Activated B cell treated with CpG ODN at 0.5 μM for 24 hours (primary cell): Measurements from ENCODE around the gene REELD1. TPM values are rescaled to one million over a fixed set of nuclear protein-coding genes. Genes with fewer than 3 reads are reported as not detected.

Experiments
- ATAC-seq: fragments of 200-7000 bp; cut with Tn5 transposase; one replicate; pipeline ENCODE4 v1.10.0; 2021; ENCODE audit warnings: low read depth, mild to moderate bottlenecking, moderate library complexity
- CTCF ChIA-PET: fragments of 350-600 bp; sonication (Branson Sonifier 250); formaldehyde crosslinking; loops from one replicate; lab custom pipeline; 2021; ENCODE audit warnings: antibody characterized with exemption; lab: Charles Lee
- POLR2A ChIA-PET: fragments of 350-600 bp; sonication (Branson Sonifier 250); formaldehyde crosslinking; loops from one replicate; lab custom pipeline; 2021; ENCODE audit warnings: antibody characterized with exemption; lab: Charles Lee
- DNase-seq: peaks from one replicate; pipeline ENCODE4 v3.0.0; 2022
- H3K27ac Mint-ChIP-seq: one replicate; pipeline ENCODE4 v1.8.0; 2020; ENCODE audit warnings: mixed read lengths
- H3K27me3 Mint-ChIP-seq: one replicate; pipeline ENCODE4 v1.8.0; 2021; ENCODE audit warnings: mixed read lengths
- H3K36me3 Mint-ChIP-seq: one replicate; pipeline ENCODE4 v1.8.0; 2021; ENCODE audit warnings: low read depth, mixed read lengths
- H3K4me1 Mint-ChIP-seq: one replicate; pipeline ENCODE4 v1.8.0; 2021; ENCODE audit warnings: mixed read lengths
- H3K4me3 Mint-ChIP-seq: one replicate; pipeline ENCODE4 v1.8.0; 2020; ENCODE audit warnings: mild to moderate bottlenecking, mixed read lengths
- H3K9me3 Mint-ChIP-seq: one replicate; pipeline ENCODE4 v1.8.0; 2020; ENCODE audit warnings: mixed read lengths
- CTCF ChIP-seq: fragments of 200-600 bp; IDR thresholded peaks from one replicate; pipeline ENCODE4 v1.8.0; 2022; ENCODE audit warnings: antibody characterized with exemption, mild to moderate bottlenecking
- intact Hi-C: fragments of 100-400 bp; cut with micrococcal nuclease; formaldehyde crosslinking; loops from one replicate; pipeline ENCODE4 v1.15.1; 2024
- total RNA-seq: library from RNA; stranded (reverse); gene quantifications from 2 replicates; pipeline ENCODE4 v1.2.3, GENCODE V29; 2022

The REELD1 gene
- total RNA-seq, 1 donor from 2014 or later, result 2.6 TPM

- DNase-seq, result no peak
- H3K36me3 Mint-ChIP-seq, result no peaks in the 10 kb centered on the region
- intact Hi-C loops, result no loop called here
- POLR2A ChIA-PET, result no interaction called here
- H3K9me3 Mint-ChIP-seq, result peaks cover 3% of the 10 kb centered on the region
- no peak for ATAC-seq
- CTCF ChIA-PET, result interaction anchor here (0.8 kb wide), 1 partner anchor 861 kb away, joined by 3 read pairs; no protein-coding TSS in a partner anchor
- no peak overlapping the region for H3K4me3 Mint-ChIP-seq
- TF ChIP-seq CTCF, result no peak
- H3K27ac Mint-ChIP-seq, result no peak overlapping the region
- no peaks in the 10 kb centered on the region for H3K27me3 Mint-ChIP-seq
- no peaks in the 10 kb centered on the region for H3K4me1 Mint-ChIP-seq
Observed at GRCh38 chr4:146235654-146236177, 21.4 kb downstream of the REELD1 start.

DNA sequence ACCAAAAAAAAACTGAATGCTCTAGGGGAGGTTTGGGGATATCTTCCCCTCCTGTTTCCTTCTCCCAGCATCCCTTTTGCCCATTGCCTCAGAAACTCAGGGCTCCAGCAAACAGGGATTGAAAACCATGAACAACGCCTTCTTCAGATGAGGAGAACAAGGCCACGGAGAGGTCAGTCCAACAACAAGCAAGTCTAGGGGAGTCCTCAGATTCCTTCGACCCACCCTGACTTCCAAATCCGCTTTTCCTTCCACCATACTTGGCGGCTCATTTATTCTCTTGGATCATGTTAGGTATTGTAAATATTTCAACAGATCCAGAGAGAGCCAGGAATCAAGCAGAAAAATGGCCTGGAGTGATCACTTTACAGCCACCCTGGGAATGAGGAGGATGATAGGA, 21.9 kb downstream of the REELD1 start:
- no peak for TF ChIP-seq CTCF
- H3K27ac Mint-ChIP-seq, result no peak overlapping the region

GRCh38 chr4:146237092-146237491, 22.8 kb downstream of the REELD1 start:
- H3K9me3 Mint-ChIP-seq, result no peaks in the 10 kb centered on the region
- H3K4me3 Mint-ChIP-seq, result no peak overlapping the region
- POLR2A ChIA-PET, result no interaction called here
- intact Hi-C loops, result no loop called here
- H3K27ac Mint-ChIP-seq, result no peak overlapping the region
- CTCF ChIA-PET, result no interaction called here
- ATAC-seq (no peak), DNase-seq (no peak)
- no peak for TF ChIP-seq CTCF
- H3K36me3 Mint-ChIP-seq, result no peaks in the 10 kb centered on the region
- H3K4me1 Mint-ChIP-seq, result peaks cover 3% of the 10 kb centered on the region
- no peaks in the 10 kb centered on the region for H3K27me3 Mint-ChIP-seq

More for the DNA sequence above, 21.9 kb downstream of the REELD1 start:
- CTCF ChIA-PET, result no interaction called here
- H3K9me3 Mint-ChIP-seq, result peaks cover 3% of the 10 kb centered on the region
- no peaks in the 10 kb centered on the region for H3K36me3 Mint-ChIP-seq
- no peak for ATAC-seq
- DNase-seq, result no peak
- H3K4me3 Mint-ChIP-seq, result no peak overlapping the region
- H3K4me1 Mint-ChIP-seq, result no peaks in the 10 kb centered on the region
- POLR2A ChIA-PET, result no interaction called here
- intact Hi-C loops, result no loop called here
- no peaks in the 10 kb centered on the region for H3K27me3 Mint-ChIP-seq

GRCh38 chr4:146238107-146238506, 23.8 kb downstream of the REELD1 start:
- DNase-seq (no peak), ATAC-seq (no peak)
- ChIA-PET CTCF (no interaction called here), POLR2A (no interaction called here)
- H3K27ac Mint-ChIP-seq, result no peak overlapping the region
- H3K9me3 Mint-ChIP-seq, result no peaks in the 10 kb centered on the region
- no peaks in the 10 kb centered on the region for H3K36me3 Mint-ChIP-seq
- no peaks in the 10 kb centered on the region for H3K27me3 Mint-ChIP-seq
- TF ChIP-seq CTCF, result no peak
- H3K4me1 Mint-ChIP-seq, result peaks cover 6% of the 10 kb centered on the region
- H3K4me3 Mint-ChIP-seq, result no peak overlapping the region
- intact Hi-C loops, result no loop called here

GRCh38 chr4:146243141-146243882, 29.0 kb downstream of the REELD1 start:
- no peak overlapping the region for H3K27ac Mint-ChIP-seq
- TF ChIP-seq CTCF, result no peak
- peak; percentile 78 for ATAC-seq

More at GRCh38 chr4:146243141-146243882, 29.0 kb downstream of the REELD1 start:
- H3K36me3 Mint-ChIP-seq, result no peaks in the 10 kb centered on the region
- intact Hi-C loops, result loop anchor here (2.0 kb wide), 1 partner anchor 149 kb away; no protein-coding TSS in a partner anchor
- ChIA-PET CTCF (interaction anchor here (0.7 to 1.4 kb wide), 4 partner anchors 10 to 853 kb away, joined by 3 to 5 read pairs (median 4); no protein-coding TSS in a partner anchor), POLR2A (no interaction called here)
- DNase-seq, result peak; percentile 33
- H3K4me1 Mint-ChIP-seq, result peaks cover 12% of the 10 kb centered on the region
- no peaks in the 10 kb centered on the region for H3K9me3 Mint-ChIP-seq
- H3K4me3 Mint-ChIP-seq, result no peak overlapping the region
- no peaks in the 10 kb centered on the region for H3K27me3 Mint-ChIP-seq
